GM15510 (cell line): ENCODE measurements around the gene CCDC92.

ENCODE experiments used
- POLR2A ChIP-seq: IDR thresholded peaks from 3 replicates; pipeline ENCODE4 v1.6.1; 2011; ENCODE audit warnings: borderline replicate concordance; ENCODE audit not compliant: insufficient read length; ENCODE audit errors: extremely low read depth

The CCDC92 gene

DNA sequence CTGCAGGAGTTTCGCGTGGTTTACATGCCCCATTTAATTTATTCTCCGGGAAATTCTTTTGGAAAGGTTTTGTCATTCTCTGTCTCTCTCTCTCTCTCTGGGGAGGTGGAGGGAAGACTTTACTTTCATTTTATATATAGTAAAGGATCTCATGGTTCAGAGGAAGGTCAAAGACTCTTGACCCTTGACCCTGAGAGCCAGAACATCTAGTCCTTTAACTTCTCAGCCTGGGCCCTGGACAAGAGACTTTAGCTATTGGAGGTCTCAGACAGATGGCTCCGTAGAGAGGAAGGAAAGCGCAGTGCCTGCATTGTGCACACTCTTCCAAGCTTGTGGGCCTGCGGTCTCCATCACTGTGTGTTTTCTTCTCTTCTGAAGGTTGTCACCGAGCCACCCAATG lies 43.7 kb downstream of the CCDC92 start:
- no peak for TF ChIP-seq POLR2A

DNA sequence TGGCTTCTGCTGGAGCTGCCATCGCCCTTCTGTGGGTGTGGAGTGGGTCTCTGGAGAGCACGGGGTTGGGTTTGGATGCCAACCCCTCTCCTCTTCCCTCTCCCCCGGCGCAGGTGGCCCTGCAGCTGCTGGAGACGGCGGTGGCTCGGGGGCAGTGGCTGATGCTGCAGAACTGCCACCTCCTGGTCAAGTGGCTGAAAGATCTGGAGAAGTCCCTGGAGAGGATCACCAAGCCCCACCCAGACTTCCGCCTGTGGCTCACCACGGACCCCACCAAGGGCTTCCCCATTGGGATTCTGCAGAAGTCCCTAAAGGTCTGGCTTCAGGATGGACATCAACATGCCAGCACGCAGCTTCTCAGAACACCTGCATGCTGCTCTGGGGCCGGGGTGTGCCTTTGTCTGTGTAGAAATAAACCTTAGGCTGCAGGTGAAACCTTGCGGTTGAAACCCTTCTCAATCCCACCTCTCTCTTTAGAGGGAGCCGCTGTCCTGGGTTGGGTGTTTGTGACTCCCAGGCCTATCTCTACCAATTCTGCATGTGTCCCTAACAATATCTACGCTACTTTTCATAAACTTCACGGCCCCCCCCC lies 44.3 kb downstream of the CCDC92 start:
- TF ChIP-seq POLR2A: no peak

DNA sequence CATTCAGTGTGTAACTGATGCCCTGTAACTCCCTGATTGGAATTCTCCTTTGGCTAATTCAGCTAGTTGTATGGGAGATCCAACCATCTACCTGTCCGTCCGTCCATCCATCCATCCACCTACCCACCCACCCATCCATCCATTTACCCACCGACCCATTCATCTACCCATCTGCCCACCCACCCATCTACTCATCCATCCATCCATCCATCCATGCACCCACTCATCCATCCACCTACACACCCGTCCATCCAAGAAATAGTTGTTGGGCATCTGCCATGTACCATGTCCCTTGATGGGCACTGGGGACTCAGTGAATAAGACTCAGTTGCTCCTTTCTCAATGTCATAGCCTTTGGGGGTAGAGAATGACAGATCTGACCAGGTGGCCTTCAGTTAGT lies 48.1 kb downstream of the CCDC92 start:
- TF ChIP-seq POLR2A: no peak

DNA sequence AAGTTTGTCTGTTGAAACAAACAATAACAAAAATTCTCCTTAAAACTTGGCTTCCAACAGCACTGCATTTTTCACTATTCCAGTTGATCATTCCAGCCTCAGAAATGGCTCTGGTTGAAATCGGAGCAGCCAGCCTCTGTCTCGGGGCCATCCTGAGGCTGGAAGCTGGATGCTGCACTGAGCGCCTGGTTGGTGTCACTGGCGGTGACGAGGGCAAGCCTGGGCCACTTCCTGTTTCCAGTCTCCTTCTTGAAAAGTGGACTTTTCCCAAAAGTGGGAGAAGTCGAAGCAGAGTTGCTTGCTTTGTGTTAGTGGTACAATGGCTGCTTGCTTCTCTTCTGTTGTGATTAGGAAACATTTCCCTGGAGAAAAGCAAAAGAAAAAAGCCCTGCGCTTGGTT lies 48.7 kb downstream of the CCDC92 start:
- TF ChIP-seq POLR2A: no peak

DNA sequence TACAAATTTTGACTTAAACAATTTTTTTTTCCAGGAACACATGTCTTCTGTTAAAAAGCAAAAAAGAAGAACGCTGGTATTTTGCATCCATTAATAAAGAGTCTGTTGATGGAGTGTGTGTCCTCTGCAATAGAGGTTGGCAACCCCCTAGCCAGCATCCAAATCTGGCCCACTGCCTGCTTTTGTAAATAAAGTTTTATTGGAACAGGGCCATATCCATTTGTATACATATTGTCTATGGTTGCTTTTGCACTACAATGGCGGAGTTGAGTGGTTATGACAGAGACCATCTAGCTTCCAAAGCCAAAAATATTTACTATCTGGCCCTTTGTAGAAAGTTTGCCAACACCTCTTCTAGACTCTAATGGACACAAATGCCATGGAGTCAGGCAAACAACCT lies 49.6 kb downstream of the CCDC92 start:
- no peak for TF ChIP-seq POLR2A

DNA sequence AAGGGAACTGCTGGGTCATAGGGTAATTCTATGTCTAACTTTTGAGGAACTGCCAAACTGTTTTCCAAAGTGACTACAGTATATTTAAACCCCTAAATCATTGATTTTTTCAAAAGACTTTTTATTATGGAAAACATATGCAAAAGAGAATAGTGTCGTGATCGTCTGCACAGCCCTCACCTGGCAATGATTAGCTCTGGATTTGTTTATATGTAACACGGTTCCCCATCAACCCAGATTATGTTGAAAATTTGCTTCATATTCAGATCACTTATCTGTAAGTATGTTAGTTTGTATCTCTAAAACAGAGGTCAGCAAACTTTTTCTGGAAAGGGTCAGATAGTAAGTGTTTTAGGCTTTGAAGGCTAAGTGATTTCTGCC lies 52.7 kb downstream of the CCDC92 start:
- no peak for TF ChIP-seq POLR2A

DNA sequence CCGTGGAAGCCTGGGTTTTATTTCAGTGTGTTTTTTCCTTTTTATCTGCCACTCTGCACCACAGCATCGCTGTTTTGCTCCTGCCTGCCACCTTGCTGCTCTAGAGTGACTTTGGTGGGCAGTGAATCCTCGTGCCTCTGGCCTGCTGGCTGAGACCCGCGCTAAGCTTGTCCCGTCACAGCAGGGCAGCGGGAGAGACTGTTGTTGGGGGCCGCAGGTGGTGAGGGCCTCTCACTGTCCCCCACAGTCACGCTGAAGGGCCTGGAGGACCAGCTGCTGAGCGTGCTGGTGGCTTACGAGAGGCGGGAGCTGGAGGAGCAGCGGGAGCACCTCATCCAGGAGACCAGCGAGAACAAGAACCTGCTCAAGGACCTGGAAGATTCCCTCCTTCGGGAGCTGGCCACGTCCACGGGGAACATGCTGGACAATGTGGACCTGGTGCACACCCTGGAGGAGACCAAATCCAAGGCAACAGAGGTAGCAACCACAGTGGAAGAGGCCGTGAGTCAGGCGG lies 55.2 kb downstream of the CCDC92 start:
- no peak for TF ChIP-seq POLR2A

DNA sequence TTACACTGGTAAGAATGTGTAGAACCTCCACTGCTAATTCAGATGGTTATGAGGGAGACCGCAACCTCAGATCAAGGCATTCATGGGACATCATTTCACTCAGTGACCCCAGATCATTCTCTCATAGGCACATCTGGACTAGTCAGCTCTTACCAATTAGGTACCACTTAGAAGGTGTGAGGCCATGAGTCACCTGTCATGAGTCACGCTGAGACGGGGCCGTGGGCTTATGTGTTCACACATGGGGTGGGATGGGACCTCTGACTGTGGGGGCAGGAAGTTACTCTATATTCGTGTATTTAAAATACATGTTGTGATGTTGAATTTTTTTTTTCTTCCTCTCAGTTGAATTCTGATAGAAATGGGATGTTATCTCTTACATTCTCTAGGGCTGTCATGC lies 55.9 kb downstream of the CCDC92 start:
- TF ChIP-seq POLR2A: no peak

DNA sequence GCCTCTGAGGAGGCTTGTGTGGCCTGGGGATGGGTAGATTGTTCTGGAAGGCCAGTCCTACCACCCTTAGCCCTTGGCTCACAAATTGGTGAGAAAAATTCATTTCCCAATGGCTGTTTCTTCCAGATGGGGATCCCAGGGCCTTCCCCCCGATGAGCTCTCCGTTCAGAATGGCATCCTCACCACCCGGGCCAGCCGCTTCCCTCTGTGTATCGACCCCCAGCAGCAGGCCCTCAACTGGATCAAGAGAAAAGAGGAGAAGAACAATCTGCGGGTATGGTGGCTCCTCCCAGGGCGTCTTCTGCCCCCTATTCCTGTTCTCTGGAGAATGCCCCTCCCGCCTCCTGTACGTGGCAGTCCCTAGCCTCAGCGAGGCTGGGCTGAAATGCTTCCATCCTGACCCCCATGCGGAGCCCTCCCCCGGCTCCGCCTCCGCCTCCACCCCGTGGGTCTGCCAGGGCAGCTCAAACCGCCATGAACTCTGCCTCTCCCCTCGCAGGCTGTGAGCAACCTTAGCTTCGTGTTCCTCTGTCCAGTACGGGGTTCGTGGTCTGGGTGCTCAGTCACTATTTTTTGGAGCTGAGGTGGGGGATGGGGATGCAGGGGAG lies 57.8 kb downstream of the CCDC92 start:
- TF ChIP-seq POLR2A: no peak

DNA sequence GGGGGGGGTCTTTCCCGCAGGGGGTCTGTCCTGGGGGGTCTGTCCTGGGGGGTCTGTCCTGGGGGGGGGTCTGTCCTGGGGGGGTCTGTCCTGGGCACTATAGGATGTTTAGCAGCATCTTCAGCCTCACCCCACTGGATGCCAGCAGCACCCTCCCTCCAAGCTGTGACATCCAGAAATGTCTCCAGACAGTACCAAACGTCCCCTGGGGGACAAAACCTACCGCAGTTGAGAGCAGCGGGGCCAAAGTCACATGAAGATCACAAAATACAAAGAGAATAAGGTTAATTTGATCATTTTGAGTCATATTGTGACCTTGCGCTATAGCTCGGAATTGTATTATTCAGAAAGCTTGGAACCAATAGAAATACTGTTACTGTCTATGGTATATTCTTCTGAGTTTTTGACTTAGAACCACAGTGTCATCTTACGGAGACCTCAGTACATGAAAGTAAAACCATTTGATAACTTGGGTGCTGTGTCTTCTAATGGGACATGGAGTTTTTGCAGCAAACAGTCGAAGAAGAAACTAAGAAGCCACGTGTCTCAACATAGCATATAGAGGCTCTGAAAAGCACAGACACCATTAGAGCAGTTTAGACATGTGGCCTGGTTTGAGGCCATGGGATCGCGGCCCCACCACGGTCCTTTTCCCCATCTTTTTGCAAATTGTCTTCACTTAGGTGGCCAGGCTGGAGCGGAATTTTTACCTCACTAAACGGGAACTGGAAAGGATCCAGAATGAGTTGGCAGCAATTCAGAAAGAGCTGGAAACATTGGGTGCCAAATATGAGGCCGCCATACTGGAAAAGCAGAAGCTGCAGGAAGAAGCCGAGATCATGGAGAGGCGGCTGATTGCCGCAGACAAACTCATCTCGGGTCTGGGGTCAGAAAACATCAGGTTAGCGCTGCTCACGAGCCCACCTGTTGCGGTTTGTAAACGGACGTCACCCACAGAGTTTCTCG lies 59.9 kb downstream of the CCDC92 start:
- TF ChIP-seq POLR2A: no peak

DNA sequence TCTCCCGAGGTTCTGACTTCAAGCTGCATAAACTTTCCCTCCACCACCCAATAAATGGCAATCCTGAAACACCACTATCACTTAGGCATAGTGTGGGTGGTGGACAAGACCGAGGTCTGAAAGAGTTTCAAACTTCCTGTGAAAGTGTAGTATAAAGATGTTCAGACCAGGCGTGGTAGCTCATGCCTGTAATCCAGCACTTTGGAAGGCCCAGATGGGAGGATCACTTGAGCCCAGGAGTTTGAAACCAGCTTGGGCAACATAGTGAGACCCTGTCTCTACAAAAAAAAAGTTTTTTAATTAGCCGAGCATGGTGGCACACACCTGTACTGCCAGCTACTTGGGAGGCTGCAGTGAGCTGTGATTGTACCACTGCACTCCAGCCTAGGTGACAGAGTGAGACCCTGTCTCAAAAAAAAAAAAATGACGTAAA lies 61.9 kb downstream of the CCDC92 start:
- no peak for TF ChIP-seq POLR2A

DNA sequence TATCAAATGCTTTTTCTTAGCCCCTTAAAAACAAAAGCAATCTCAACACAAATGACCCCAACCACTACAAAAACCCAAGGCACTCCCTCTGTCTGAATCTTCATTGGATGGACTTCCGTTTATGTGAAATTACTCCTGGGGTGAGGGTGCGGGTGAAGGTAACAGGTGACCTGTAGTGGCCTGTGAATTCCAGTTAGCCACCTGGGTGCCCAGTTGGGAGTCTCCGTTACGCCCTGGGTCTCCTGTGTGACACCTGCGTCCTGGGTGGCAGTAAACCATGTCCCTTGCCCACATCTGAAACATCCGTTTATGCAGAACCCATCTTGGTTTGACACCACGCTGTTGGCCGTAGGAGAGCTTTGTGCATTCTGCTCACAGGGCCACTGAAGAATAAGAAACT lies 62.6 kb downstream of the CCDC92 start:
- no peak for TF ChIP-seq POLR2A

DNA sequence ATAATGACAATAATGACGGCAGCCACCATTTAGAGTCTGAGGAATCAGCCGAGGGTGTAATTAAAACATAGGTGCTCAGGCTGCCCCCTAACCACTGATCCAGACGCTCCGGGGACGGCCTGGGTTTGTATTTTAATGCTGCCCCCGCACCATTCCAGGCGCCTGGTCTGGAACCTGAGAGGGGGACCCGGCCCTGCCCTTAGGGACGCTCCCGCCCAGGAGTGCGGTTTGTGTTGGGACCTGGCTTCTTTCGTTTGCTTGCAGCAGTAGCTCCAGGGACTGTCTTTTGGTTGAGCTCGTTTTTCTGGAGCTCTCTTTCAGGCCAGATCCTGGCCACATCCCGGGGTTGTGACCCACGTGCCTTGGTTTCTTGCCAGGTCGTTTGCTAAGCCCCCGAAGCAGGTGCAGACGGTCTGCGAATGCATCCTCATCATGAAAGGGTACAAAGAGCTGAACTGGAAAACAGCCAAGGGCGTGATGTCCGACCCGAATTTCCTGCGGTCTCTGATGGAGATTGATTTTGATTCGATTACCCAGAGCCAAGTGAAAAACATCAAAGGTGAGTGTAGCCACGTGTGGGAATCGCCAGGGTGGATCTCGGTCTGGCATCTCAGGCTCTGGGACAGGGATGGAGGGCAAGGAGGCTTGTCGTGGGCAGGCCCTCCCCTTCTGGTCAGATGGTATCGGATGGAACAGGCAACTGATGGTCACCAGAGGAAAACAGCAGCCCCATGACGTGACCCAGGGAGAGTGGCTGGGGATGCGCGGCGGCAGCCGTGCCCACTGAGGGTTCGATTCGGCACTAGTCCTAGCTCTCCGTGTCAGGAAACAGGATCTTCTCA lies 63.5 kb downstream of the CCDC92 start:
- TF ChIP-seq POLR2A: no peak

DNA sequence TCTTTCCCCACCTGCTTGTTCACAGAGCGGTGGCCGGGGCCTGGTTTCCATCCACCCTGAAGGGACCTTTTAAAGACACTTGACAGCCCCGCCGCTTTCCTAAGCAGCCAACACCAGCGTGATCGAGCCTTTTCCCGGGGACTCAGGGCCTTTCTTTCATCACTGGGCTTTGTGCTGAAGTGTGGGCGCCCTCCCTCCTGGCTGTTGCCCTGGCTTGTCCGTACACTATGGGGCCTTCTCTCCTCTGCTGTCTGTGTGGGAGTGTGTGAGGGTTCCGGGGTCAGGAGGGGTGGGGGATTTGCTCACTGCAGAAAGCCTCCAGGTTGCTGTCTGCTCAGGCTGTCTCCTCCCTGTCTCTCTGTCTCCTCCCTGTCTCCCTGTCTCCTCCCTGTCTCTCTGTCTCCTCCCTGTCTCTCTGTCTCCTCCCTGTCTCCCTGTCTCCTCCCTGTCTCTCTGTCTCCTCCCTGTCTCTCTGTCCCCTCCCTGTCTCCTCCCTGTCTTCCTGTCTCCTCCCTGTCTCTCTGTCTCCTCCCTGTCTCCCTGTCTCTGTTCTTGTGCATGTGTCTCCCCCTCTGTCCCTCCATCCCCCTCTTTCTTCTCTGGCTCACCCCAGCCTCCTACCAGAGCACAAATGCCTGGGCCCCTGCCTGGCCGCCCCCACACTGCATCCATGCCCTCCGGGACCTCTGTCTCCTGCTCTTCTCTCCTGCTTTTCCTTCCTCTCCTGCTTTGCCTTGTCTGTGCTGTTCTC lies 64.7 kb downstream of the CCDC92 start:
- no peak for TF ChIP-seq POLR2A

DNA sequence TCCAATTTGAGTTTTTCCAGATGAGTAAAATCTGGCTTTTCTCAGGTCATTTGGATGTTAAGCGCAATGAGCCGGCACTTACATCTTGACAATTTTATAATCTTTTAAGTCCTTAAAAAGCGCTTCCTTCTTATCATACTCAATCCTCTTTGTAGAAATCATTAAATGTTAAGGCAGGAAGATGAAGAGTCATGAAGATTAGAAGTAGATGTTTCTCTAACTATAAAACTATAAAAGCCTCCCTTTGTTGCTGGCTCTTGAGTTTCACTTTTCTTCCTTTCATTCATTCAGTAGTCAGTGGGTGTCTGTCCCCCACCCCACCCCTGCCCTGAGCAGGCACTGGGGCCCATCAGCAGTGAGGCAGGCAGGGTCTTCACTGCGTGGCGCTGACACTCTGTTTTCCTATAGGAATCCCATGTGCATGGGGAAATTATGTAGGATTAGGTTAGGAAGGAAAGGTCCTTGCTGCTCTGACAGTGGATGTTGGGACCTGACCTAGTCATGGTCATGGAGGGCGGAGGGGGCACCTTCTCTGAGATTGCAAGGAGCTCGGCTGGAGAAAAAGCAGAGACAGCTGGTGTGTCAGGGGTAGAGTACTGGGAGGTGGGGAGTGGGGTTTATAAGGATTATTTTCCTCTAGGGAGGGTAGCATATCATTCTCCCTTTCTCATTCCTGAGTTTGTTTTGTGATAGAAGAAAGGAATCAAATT lies 65.8 kb downstream of the CCDC92 start:
- TF ChIP-seq POLR2A: no peak
